ENCODE results near the gene PCK2.

PCK2 gene

DNA sequence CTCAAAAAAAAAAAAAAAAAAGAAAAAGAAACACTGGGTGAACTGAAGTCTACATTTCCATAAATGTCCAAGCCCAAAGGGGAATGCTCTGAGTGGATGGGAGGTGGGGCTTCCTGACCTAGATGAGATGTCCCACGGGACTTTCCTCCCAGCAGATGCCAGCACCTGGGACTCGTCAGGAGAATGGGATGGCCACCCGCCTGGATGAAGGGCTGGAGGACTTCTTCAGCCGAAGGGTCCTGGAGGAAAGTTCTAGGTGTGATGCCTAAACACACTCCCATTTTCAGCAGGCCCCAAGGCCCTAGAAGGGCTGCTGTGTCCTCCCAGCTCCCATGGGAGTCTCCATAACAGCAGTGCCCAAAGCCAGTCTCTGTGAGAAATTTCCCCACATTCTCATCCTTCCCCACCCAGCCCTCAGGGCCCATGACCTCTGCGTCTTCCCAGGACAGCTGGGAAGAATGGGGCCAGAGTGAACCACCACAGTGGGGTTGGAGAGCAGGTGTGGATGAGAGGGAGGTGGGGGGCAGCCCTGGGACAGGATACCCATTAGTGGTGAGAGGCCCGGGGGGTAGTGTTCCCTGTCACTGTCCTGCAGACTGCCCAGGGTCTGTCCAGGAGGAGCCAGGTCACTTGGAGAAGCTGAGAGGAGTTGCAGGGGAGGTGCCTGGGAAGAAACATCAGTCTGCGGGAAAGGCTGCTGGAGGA, 29.9 kb upstream of the PCK2 start:
- Histone ChIP-seq H3K27ac (replicated peaks) (no peak overlapping the region), H3K27me3 (ENCODE audit: insufficient read depth, poor library complexity, severe bottlenecking) (no peaks in the 10 kb centered on the region), H3K4me3 (replicated peaks; ENCODE audit: insufficient read depth, low read length) (no peak overlapping the region)
- no peak for DNase-seq (ENCODE audit: low read depth in 1 of 2, low spot score in 1 of 2)
- TF ChIP-seq, protein P1, sequence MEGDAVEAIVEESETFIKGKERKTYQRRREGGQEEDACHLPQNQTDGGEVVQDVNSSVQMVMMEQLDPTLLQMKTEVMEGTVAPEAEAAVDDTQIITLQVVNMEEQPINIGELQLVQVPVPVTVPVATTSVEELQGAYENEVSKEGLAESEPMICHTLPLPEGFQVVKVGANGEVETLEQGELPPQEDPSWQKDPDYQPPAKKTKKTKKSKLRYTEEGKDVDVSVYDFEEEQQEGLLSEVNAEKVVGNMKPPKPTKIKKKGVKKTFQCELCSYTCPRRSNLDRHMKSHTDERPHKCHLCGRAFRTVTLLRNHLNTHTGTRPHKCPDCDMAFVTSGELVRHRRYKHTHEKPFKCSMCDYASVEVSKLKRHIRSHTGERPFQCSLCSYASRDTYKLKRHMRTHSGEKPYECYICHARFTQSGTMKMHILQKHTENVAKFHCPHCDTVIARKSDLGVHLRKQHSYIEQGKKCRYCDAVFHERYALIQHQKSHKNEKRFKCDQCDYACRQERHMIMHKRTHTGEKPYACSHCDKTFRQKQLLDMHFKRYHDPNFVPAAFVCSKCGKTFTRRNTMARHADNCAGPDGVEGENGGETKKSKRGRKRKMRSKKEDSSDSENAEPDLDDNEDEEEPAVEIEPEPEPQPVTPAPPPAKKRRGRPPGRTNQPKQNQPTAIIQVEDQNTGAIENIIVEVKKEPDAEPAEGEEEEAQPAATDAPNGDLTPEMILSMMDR (IDR thresholded peaks at IDR 0.05; ENCODE audit: insufficient read depth, low read length), result no peak
- no peak for TF ChIP-seq GABPA (IDR thresholded peaks at IDR 0.05; ENCODE audit: low read depth)
- no peak for TF ChIP-seq POLR2AphosphoS5 (IDR thresholded peaks at IDR 0.05; ENCODE audit: low read depth)

DNA sequence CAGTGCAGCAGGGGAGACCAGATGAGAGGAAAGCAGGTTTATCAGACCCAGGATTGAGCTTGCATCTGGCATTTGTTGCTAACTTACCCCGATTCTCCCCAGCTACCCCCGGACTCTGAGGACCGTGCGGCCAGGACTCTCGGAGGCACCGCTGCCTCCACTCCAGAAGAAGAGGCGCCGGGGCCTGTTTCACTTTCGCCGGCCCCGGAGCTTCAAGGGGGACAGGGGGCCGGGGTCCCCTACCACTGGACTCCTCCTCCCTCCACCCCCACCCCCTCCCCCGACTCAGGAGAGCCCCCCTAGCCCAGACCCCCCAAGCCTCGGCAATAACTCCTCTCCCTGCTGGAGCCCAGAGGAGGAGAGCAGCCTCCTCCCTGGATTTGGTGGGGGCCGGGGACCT, 29.3 kb upstream of the PCK2 start:
- no peak overlapping the region for H3K4me3 ChIP-seq (replicated peaks; ENCODE audit: insufficient read depth, low read length)
- H3K27ac ChIP-seq (replicated peaks), result no peak overlapping the region
- TF ChIP-seq, protein P1 (IDR thresholded peaks at IDR 0.05; ENCODE audit: insufficient read depth, low read length), result no peak
- TF ChIP-seq POLR2AphosphoS5 (IDR thresholded peaks at IDR 0.05; ENCODE audit: low read depth) (no peak), SPI1 (IDR thresholded peaks at IDR 0.05; ENCODE audit: borderline replicate concordance, low read depth) (no peak), GABPA (IDR thresholded peaks at IDR 0.05; ENCODE audit: low read depth) (no peak), REST (IDR thresholded peaks at IDR 0.05; ENCODE audit: insufficient replicate concordance, low read depth) (no peak)
- no peak for DNase-seq (ENCODE audit: low read depth in 1 of 2, low spot score in 1 of 2)
- H3K27me3 ChIP-seq (ENCODE audit: insufficient read depth, poor library complexity, severe bottlenecking), result no peaks in the 10 kb centered on the region

DNA sequence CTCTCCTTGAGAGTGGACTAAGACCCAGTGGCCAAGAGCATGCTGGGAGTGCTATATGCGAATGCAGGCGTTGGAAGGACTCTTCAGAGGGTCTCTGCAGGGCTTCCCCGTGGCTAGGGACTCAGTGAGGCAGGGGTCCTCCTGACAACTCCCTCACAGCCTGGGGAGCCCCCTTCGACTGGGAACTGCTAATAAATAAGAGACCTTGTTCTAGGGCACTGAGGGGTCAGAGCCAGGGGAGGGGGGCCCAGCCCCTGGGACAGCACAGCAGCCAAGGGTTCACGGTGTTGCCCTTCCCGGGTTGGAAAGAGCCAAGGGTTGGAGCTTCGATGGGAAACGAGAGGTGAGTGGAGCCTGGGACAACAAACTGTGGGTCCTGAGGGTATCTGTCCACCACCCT, 28.7 kb upstream of the PCK2 start:
- Histone ChIP-seq H3K27me3 (ENCODE audit: insufficient read depth, poor library complexity, severe bottlenecking) (no peaks in the 10 kb centered on the region), H3K4me3 (replicated peaks; ENCODE audit: insufficient read depth, low read length) (no peak overlapping the region), H3K27ac (replicated peaks) (no peak overlapping the region)
- DNase-seq (ENCODE audit: low read depth in 1 of 2, low spot score in 1 of 2), result no peak
- TF ChIP-seq REST (IDR thresholded peaks at IDR 0.05; ENCODE audit: insufficient replicate concordance, low read depth) (no peak), SPI1 (IDR thresholded peaks at IDR 0.05; ENCODE audit: borderline replicate concordance, low read depth) (no peak), GABPA (IDR thresholded peaks at IDR 0.05; ENCODE audit: low read depth) (no peak), POLR2AphosphoS5 (IDR thresholded peaks at IDR 0.05; ENCODE audit: low read depth) (no peak)
- TF ChIP-seq, protein P1 (IDR thresholded peaks at IDR 0.05; ENCODE audit: insufficient read depth, low read length), result no peak
